Body of pancreas (tissue), 4 donors: ENCODE data around the gene VDAC2. TPM values are rescaled to one million over a fixed set of nuclear protein-coding genes. Genes with fewer than 3 reads are reported as not detected.

Experiments
- ATAC-seq: fragments of 150-250 bp; one replicate; pipeline ENCODE4 v1.9.1; 2016
- DNase-seq, 4 donors: peaks; one replicate each; pipeline ENCODE4 v3.0.0-alpha.2; 2019
- H3K27ac ChIP-seq, 4 donors: fragments of 200-600 bp; sonication (generic); 1 replicate in 3 of 4; 2 replicates in 1 of 4; pipeline versions ENCODE4 v1.5.1 to v1.6.1; 2016 to 2019; ENCODE audit warnings: mild to moderate bottlenecking in 1 of 4, mixed read lengths in 1 of 4, moderate library complexity in 1 of 4
- H3K27me3 ChIP-seq, 2 donors: fragments of 200-600 bp; sonication (generic); one replicate each; pipeline ENCODE4 v1.6.0; 2016; ENCODE audit warnings: mild to moderate bottlenecking in 1 of 2
- H3K36me3 ChIP-seq, 2 donors: fragments of 200-600 bp; sonication (generic); replicated peaks in 1 of 2; 2 replicates each; pipeline ENCODE4 v1.5.1; 2016; ENCODE audit warnings: low read depth in 2 of 2; ENCODE audit not compliant: insufficient read depth in 1 of 2
- H3K4me1 ChIP-seq: fragments of 200-600 bp; sonication (generic); one replicate; pipeline ENCODE4 v1.6.0; 2016
- H3K4me3 ChIP-seq, 2 donors: fragments of 200-600 bp; sonication (generic); 1 replicate in 1 of 2; 2 replicates in 1 of 2; pipeline ENCODE4 v1.5.1; 2016 to 2019
- H3K9me3 ChIP-seq, 3 donors: fragments of 200-600 bp; sonication (generic); 1 replicate in 2 of 3; 2 replicates in 1 of 3; pipeline ENCODE4 v1.5.1; 2016
- POLR2A ChIP-seq, 3 donors: fragments of 450-650 bp; IDR thresholded peaks; one replicate each; pipeline ENCODE4 v1.6.1; 2016; ENCODE audit warnings: antibody characterized with exemption in 3 of 3, mild to moderate bottlenecking in 2 of 3
- WGBS, 2 donors: methylation state at CpG; one replicate each; pipeline ENCODE4 v1.1.5; 2017; 5-methylcytosine and 5-hydroxymethylcytosine counted together
- intact Hi-C: fragments of 100-400 bp; cut with DNase I; formaldehyde crosslinking; loops from one replicate; pipeline ENCODE4 v1.15.1; 2023
- total RNA-seq, 2 donors: library from RNA; depleted of rRNA; stranded (reverse); fragments of >200 nt; gene quantifications; one replicate each; pipeline ENCODE4 v1.1.0, GENCODE V29; 2016
- TF ChIP-seq, protein P1 (sequence below), 7 experiments: fragments of 450-650 bp in 4 of 7; fragments of 200-600 bp in 3 of 7; sonication (generic) in 3 of 7; IDR thresholded peaks; one replicate each; pipeline ENCODE4 v1.5.1; 2016 to 2019; ENCODE audit warnings: antibody characterized with exemption in 7 of 7

Gene VDAC2
- total RNA-seq, 2 donors from 2014 or later: 52.7 to 71.3 TPM

GRCh38 chr10:75235375-75236177, 25.0 kb downstream of the VDAC2 start, which contains the start of gene COMTD1:
Gene COMTD1 (minus strand): TSS chr10:75235957. CDS start chr10:75235928, 29 bp downstream.
- no peaks in the 10 kb centered on the region for H3K9me3 ChIP-seq
- peak; percentile 82 for ATAC-seq
- peaks cover 0 to 9% of the 10 kb centered on the region in 2 donors for H3K36me3 ChIP-seq
- 2 to 5% methylated on average over 4 to 63 of the region's 76 CpGs for WGBS, 2 donors
- H3K27me3 ChIP-seq: no peaks in the 10 kb centered on the region
- intact Hi-C loops: no loop called here
- TF ChIP-seq POLR2A (IDR thresholded peaks at IDR 0.05): peak in 2 of 3 donors; percentile 62 to 66
- TF ChIP-seq, protein P1, sequence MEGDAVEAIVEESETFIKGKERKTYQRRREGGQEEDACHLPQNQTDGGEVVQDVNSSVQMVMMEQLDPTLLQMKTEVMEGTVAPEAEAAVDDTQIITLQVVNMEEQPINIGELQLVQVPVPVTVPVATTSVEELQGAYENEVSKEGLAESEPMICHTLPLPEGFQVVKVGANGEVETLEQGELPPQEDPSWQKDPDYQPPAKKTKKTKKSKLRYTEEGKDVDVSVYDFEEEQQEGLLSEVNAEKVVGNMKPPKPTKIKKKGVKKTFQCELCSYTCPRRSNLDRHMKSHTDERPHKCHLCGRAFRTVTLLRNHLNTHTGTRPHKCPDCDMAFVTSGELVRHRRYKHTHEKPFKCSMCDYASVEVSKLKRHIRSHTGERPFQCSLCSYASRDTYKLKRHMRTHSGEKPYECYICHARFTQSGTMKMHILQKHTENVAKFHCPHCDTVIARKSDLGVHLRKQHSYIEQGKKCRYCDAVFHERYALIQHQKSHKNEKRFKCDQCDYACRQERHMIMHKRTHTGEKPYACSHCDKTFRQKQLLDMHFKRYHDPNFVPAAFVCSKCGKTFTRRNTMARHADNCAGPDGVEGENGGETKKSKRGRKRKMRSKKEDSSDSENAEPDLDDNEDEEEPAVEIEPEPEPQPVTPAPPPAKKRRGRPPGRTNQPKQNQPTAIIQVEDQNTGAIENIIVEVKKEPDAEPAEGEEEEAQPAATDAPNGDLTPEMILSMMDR (IDR thresholded peaks at IDR 0.05): peak; percentile 100
- peak within 1 kb of the TSS; percentile 89 to 95 (median 93) for H3K27ac ChIP-seq
- peak; percentile 98 to 99 (median 98) for DNase-seq
- H3K4me3 ChIP-seq: peak within 1 kb of the TSS; percentile 36 to 39
- peaks cover 55% of the 10 kb centered on the region for H3K4me1 ChIP-seq

DNA sequence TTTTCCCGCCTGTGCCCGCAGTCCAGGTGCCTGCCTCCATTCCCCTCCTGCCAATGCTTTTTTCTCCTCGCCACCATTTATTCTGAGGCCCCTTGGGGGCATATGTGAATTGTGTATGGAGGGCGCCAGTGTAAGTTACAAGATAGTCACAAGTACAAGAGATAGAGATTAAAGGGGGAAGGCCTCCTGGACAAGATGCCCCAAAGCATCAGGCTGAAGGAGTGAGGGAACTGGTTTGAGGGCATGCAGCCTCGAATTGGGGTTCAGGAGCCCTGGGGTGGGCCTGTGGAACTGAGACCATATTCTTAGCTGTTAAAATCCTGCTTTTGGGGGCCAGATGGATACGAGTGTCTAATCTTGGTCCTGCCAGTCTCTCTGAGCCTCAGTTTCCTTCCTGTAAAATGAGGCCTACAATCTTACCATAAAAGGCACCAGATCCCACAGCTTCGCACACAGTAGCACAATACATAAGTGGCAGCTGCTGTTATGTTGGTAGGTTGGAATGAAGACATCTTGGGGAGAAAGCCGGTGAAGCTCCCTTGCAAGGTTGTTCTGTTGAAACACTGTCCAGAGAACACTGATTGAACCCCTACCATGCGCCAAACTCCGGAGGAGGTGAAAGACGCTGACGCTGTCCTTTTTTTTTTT, 25.7 kb downstream of the VDAC2 start:
- TF ChIP-seq, protein P1 (IDR thresholded peaks at IDR 0.05): no peak
- TF ChIP-seq POLR2A (IDR thresholded peaks at IDR 0.05): no peak
- intact Hi-C loops: no loop called here
- 47 to 51% methylated on average over 12 of the region's 12 CpGs for WGBS, 2 donors
- H3K27me3 ChIP-seq: no peaks in the 10 kb centered on the region
- H3K4me1 ChIP-seq: peaks cover 52% of the 10 kb centered on the region
- peak overlapping the region; percentile 3 to 95 (median 93) for H3K27ac ChIP-seq
- no peak overlapping the region for H3K4me3 ChIP-seq
- no peaks in the 10 kb centered on the region for H3K9me3 ChIP-seq
- ATAC-seq: no peak
- H3K36me3 ChIP-seq: peaks cover 0 to 7% of the 10 kb centered on the region in 2 donors
- no peak for DNase-seq

GRCh38 chr10:75238182-75239095, 27.8 kb downstream of the VDAC2 start:
- Histone ChIP-seq H3K9me3 (no peaks in the 10 kb centered on the region), H3K36me3 (no peaks in the 10 kb centered on the region), H3K4me3 (no peak overlapping the region), H3K27ac (no peak overlapping the region), H3K4me1 (peaks cover 38% of the 10 kb centered on the region), H3K27me3 (no peaks in the 10 kb centered on the region)
- intact Hi-C loops: no loop called here
- WGBS, 2 donors: 91% methylated on average over 23 to 37 of the region's 37 CpGs
- no peak for TF ChIP-seq POLR2A (IDR thresholded peaks at IDR 0.05)
- TF ChIP-seq, protein P1 (IDR thresholded peaks at IDR 0.05): no peak
- DNase-seq (no peak), ATAC-seq (no peak)

DNA sequence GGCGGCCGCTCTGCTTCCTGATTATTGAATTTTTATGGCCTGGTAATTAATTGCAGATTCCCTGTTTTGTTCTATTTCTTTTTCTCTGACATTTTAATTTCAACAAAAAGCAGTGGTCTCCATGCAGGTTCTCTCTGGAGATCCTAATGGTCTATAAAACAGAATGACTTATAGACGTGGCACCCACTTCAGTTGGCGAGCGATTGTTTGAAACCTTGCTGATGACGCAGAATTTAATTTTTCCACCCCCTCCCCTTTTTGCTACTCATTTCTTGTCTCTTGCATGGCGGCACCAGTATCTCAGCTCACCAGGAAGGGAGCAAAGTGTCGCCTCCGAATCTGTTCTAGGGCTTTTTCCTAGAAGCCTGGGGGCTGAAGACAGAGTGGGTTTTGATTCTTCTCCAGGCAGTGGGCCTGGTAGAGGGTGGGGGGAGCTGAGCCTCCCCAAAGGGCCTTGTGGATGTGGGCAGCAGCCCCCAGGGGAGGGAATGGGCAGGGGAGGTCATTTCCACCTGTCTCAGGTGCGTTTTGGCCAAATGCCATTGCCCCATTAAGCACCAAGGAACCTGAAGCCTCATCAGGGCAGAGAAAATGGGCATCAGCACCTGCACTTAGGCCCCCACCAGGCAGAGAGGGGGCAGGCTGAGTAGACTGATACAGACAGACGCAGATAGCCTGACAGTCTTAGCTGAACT, 28.6 kb downstream of the VDAC2 start:
- no peaks in the 10 kb centered on the region for H3K9me3 ChIP-seq
- peaks cover 32% of the 10 kb centered on the region for H3K4me1 ChIP-seq
- H3K27ac ChIP-seq: no peak overlapping the region
- intact Hi-C loops: no loop called here
- peak in 1 of 4 donors; percentile 13 for DNase-seq
- H3K36me3 ChIP-seq: no peaks in the 10 kb centered on the region
- 78 to 84% methylated on average over 11 of the region's 11 CpGs for WGBS, 2 donors
- no peaks in the 10 kb centered on the region for H3K27me3 ChIP-seq
- TF ChIP-seq POLR2A (IDR thresholded peaks at IDR 0.05): no peak
- TF ChIP-seq, protein P1 (IDR thresholded peaks at IDR 0.05): no peak
- no peak for ATAC-seq
- no peak overlapping the region for H3K4me3 ChIP-seq
